OCI-LY3 (cell line): ENCODE data around the gene GNAS-AS1.

ENCODE experiments used
- EZH2phosphoT487 ChIP-seq: fragments of 200-600 bp; shearing (Covaris generic); IDR thresholded peaks from 2 replicates; pipeline ENCODE4 v1.6.1; 2018; ENCODE audit warnings: antibody characterized with exemption, mixed run types, low read depth
- TF ChIP-seq, protein P1 (sequence below): fragments of 200-600, 300-600 bp; sonication (generic); IDR thresholded peaks from 2 replicates; pipeline ENCODE4 v1.5.1; 2014; ENCODE audit warnings: antibody characterized with exemption, low read length, low read depth

DNA sequence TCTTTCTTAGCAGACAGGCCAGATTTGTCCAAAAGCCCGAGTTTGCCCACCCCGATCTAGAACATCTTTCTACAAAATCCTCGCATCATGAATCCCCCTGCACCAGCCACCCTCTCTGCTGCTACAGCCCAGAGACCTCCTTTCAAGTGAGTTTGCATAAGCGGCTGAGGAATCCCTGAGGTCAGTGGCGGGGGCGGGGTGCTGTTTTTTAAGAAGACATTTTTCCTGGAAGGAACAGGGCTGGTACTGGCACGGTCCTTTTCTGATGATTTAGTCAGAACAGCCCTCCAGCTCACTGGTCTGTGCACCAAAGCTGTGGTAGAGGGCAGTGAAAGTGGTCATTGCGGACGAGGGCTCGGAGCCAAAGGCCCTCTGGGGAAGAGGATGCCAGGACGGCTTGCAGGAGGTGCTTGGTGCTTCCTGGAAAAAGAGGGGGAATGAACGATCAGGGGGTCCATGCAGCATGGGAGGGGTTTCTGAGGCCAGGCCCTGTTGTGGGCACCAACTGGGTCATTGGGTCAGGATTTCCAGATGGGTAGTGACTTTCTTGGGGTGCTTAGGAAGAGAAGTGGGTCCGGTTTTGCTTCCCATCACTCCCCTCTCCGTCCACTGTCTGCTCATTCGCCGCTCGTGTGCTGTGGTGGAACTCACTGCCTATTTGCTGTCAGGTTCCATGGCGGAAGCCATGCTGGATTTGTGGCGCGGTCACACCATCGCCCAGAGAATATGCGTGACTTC, 50.4 kb downstream of the GNAS-AS1 start:
- TF ChIP-seq, protein P1, sequence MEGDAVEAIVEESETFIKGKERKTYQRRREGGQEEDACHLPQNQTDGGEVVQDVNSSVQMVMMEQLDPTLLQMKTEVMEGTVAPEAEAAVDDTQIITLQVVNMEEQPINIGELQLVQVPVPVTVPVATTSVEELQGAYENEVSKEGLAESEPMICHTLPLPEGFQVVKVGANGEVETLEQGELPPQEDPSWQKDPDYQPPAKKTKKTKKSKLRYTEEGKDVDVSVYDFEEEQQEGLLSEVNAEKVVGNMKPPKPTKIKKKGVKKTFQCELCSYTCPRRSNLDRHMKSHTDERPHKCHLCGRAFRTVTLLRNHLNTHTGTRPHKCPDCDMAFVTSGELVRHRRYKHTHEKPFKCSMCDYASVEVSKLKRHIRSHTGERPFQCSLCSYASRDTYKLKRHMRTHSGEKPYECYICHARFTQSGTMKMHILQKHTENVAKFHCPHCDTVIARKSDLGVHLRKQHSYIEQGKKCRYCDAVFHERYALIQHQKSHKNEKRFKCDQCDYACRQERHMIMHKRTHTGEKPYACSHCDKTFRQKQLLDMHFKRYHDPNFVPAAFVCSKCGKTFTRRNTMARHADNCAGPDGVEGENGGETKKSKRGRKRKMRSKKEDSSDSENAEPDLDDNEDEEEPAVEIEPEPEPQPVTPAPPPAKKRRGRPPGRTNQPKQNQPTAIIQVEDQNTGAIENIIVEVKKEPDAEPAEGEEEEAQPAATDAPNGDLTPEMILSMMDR = no peak
- no peak for TF ChIP-seq EZH2phosphoT487
